Measurements from ENCODE around the gene IRF2BP2.
A peak's percentile ranks its signal among the peaks of the same experiment; 100 is the strongest.

The IRF2BP2 gene

GRCh38 chr1:234586304-234586703 is 23.7 kb downstream of the IRF2BP2 start:
- TF ChIP-seq TAF1 (IDR thresholded peaks at IDR 0.05; ENCODE audit: low read depth) (no peak), USF1 (IDR thresholded peaks at IDR 0.05) (no peak), CREB1 (IDR thresholded peaks at IDR 0.05; ENCODE audit: low read depth) (no peak), CEBPB (IDR thresholded peaks at IDR 0.05) (no peak), RAD21 (IDR thresholded peaks at IDR 0.05; ENCODE audit: low read depth) (no peak), NFIC (IDR thresholded peaks at IDR 0.05) (no peak), MAX (IDR thresholded peaks at IDR 0.05) (no peak)
- TF ChIP-seq, protein P1, sequence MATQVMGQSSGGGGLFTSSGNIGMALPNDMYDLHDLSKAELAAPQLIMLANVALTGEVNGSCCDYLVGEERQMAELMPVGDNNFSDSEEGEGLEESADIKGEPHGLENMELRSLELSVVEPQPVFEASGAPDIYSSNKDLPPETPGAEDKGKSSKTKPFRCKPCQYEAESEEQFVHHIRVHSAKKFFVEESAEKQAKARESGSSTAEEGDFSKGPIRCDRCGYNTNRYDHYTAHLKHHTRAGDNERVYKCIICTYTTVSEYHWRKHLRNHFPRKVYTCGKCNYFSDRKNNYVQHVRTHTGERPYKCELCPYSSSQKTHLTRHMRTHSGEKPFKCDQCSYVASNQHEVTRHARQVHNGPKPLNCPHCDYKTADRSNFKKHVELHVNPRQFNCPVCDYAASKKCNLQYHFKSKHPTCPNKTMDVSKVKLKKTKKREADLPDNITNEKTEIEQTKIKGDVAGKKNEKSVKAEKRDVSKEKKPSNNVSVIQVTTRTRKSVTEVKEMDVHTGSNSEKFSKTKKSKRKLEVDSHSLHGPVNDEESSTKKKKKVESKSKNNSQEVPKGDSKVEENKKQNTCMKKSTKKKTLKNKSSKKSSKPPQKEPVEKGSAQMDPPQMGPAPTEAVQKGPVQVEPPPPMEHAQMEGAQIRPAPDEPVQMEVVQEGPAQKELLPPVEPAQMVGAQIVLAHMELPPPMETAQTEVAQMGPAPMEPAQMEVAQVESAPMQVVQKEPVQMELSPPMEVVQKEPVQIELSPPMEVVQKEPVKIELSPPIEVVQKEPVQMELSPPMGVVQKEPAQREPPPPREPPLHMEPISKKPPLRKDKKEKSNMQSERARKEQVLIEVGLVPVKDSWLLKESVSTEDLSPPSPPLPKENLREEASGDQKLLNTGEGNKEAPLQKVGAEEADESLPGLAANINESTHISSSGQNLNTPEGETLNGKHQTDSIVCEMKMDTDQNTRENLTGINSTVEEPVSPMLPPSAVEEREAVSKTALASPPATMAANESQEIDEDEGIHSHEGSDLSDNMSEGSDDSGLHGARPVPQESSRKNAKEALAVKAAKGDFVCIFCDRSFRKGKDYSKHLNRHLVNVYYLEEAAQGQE (IDR thresholded peaks at IDR 0.05; ENCODE audit: low read depth) = no peak

- no peak for TF ChIP-seq TEAD4 (IDR thresholded peaks at IDR 0.05)
- no peak for TF ChIP-seq TAF1 (IDR thresholded peaks at IDR 0.05; ENCODE audit: low read depth)
- TF ChIP-seq EP300 (IDR thresholded peaks at IDR 0.05; ENCODE audit: borderline replicate concordance) = no peak
- no peak for TF ChIP-seq YY1 (IDR thresholded peaks at IDR 0.05; ENCODE audit: low read depth)
- TF ChIP-seq RAD21 (IDR thresholded peaks at IDR 0.05; ENCODE audit: low read depth) = no peak
- TF ChIP-seq ZBTB7A (IDR thresholded peaks at IDR 0.05; ENCODE audit: low read depth) = no peak
- no peak for TF ChIP-seq CREB1 (IDR thresholded peaks at IDR 0.05; ENCODE audit: low read depth)
- TF ChIP-seq FOXM1 (IDR thresholded peaks at IDR 0.05; ENCODE audit: borderline replicate concordance, low read depth) = no peak
- TF ChIP-seq MAX (IDR thresholded peaks at IDR 0.05) = no peak
- no peak for TF ChIP-seq NFIC (IDR thresholded peaks at IDR 0.05)
- no peak for TF ChIP-seq USF1 (IDR thresholded peaks at IDR 0.05)
- TF ChIP-seq CEBPB (IDR thresholded peaks at IDR 0.05) = no peak
These were observed 24.5 kb downstream of the IRF2BP2 start for GRCh38 chr1:234585330-234586055.

GRCh38 chr1:234584926-234585325 is 25.1 kb downstream of the IRF2BP2 start:
- TF ChIP-seq NFIC (IDR thresholded peaks at IDR 0.05) (peak; percentile 60), CEBPB (IDR thresholded peaks at IDR 0.05) (no peak)

- TF ChIP-seq TAF1 (IDR thresholded peaks at IDR 0.05; ENCODE audit: low read depth) (no peak), ZBTB7A (IDR thresholded peaks at IDR 0.05; ENCODE audit: low read depth) (no peak), RAD21 (IDR thresholded peaks at IDR 0.05; ENCODE audit: low read depth) (no peak), CREB1 (IDR thresholded peaks at IDR 0.05; ENCODE audit: low read depth) (no peak), CEBPB (IDR thresholded peaks at IDR 0.05) (no peak), TCF12 (IDR thresholded peaks at IDR 0.05; ENCODE audit: low read depth) (no peak), MAX (IDR thresholded peaks at IDR 0.05) (no peak), EGR1 (IDR thresholded peaks at IDR 0.05) (no peak), USF1 (IDR thresholded peaks at IDR 0.05) (no peak), FOXM1 (IDR thresholded peaks at IDR 0.05; ENCODE audit: borderline replicate concordance, low read depth) (no peak), YY1 (IDR thresholded peaks at IDR 0.05; ENCODE audit: low read depth) (no peak)
- TF ChIP-seq, protein P1 (IDR thresholded peaks at IDR 0.05; ENCODE audit: low read depth) = no peak
These were observed 25.6 kb downstream of the IRF2BP2 start for GRCh38 chr1:234584420-234584805.

- TF ChIP-seq TEAD4 (IDR thresholded peaks at IDR 0.05) (no peak), FOXM1 (IDR thresholded peaks at IDR 0.05; ENCODE audit: borderline replicate concordance, low read depth) (no peak), RAD21 (IDR thresholded peaks at IDR 0.05; ENCODE audit: low read depth) (no peak), CEBPB (IDR thresholded peaks at IDR 0.05) (no peak), TCF12 (IDR thresholded peaks at IDR 0.05; ENCODE audit: low read depth) (no peak), MAX (IDR thresholded peaks at IDR 0.05) (no peak), EP300 (IDR thresholded peaks at IDR 0.05; ENCODE audit: borderline replicate concordance) (no peak), NFIC (IDR thresholded peaks at IDR 0.05) (no peak), CREB1 (IDR thresholded peaks at IDR 0.05; ENCODE audit: low read depth) (no peak), TAF1 (IDR thresholded peaks at IDR 0.05; ENCODE audit: low read depth) (no peak), YY1 (IDR thresholded peaks at IDR 0.05; ENCODE audit: low read depth) (no peak), USF1 (IDR thresholded peaks at IDR 0.05) (no peak), EGR1 (IDR thresholded peaks at IDR 0.05) (no peak)
These were observed 26.1 kb downstream of the IRF2BP2 start for GRCh38 chr1:234583755-234584419.
